Measurements from ENCODE around the gene SBK3.

GRCh38 chr19:55592391-55593090, 47.2 kb upstream of the SBK3 start:
- no peak for TF ChIP-seq CTCF (IDR thresholded peaks at IDR 0.05)
- no peak for TF ChIP-seq POLR2A (IDR thresholded peaks at IDR 0.05)

All from transverse colon (tissue), 3 donors.